ENCODE results near the gene ZNF683. TPM values are rescaled to one million over a fixed set of nuclear protein-coding genes. Genes with fewer than 3 reads are reported as not detected.
A peak's percentile ranks its signal among the peaks of the same experiment; 100 is the strongest.

Gene ZNF683
- polyA plus RNA-seq, 5 donors: 0.10 to 0.27 (median 0.19) TPM; not detected in 1

DNA sequence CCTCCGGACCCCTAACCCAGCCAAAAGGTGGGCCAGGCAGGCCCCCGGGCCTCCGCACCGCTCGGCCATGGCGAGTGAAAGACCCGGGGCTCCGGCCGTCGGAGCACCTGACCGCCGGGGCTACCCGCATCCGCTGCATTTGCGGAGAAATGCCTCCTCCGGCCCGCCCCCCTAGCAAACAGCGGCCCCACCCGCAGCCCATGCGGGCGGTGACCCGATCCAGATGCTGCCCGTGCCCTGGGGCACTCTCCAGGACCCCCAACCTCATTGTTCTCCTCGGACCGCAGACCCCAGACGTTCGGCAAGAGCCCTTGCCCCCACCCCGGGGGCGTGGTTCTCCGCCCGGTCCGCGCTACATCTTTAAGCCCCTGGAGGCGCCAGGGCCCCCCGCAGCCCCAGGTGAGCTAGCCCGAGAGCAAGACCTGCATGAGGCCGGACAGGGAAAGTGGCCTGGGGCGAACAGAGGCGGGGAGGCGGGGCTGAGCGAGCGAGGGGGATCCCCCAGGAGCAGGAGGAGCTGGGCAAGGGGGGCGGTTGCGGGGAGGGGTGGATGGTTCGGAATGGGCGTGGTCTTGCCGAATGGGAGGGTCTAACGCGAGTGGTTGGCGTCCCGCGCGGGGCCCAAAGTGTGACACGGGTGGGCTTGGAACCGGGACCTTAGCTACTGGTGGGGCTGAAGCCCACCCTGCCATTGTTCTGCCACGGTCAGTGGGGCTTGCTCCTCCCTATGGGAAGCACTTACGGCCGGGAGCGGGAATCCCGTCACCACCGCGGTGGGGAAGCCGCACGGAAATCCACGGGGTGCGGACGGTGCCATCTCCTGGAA, 12.4 kb downstream of the ZNF683 start:
- DNase-seq: no peak

DNA sequence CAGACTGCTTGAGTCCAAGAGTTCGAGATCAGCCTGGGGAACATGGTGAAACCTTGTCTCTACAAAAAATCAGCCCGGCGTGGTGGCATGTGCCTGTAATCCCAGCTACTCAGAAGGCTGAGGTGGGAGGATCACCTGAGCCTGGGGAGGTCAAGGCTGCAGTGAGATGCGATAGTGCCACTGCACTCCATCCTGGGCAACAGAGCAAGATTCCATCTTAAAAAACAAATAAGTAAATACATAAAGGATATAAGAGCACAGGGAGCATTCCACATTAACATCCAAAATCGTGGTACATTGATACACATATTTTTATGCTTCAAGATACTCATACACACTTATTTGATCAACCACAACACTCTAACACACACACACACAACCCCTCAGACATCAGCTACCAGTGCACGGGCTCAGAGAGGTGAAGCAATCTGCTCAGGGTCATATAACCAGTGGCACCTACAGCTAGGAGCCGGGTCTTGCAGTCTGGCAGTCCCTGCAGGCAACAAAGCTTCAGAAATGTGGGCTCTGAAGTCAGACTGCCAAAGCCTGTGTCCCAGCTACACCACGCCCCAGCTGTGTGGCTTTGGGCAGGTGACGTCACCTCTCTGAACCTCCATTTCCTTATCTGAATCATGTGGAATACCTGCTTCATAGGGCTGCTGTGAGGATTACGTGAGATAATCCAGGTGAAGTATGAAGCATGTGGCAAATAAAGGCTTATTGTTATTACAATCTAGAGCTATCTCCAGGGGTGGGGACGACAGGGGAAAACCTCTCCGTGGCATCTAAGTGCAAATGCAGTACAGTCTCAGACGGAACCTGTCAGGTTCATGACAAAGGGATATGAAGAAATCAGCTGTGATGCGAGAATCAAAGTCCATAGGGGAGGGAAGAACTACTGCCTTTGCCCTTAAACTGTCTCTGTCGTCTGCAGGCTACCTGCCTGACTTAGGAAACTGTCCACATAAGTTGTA, 13.9 kb downstream of the ZNF683 start:
- no peak for DNase-seq

DNA sequence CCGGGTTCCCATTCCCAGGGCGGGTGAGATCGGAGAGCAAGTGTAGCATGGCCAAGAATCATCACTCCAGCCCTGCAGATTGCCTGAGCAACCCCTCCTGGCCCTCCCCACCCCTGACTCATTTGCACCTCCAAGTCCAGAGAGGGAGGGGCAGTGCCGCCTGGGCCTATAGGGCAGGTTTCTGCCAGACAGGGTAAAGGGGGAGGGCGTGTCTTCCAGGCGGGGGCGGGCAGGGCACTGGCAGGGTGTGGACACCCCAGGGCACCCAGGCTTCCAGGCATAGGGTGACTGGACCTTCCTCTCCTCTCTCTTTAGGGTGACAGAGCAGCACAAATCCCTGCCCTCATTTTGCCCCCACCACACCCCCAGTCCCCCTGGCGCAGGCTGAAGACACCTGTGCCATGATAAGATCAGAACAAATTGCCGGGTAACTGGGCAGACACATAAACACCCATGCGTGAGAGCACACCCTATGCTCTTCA, 15.4 kb downstream of the ZNF683 start:
- no peak for DNase-seq

DNA sequence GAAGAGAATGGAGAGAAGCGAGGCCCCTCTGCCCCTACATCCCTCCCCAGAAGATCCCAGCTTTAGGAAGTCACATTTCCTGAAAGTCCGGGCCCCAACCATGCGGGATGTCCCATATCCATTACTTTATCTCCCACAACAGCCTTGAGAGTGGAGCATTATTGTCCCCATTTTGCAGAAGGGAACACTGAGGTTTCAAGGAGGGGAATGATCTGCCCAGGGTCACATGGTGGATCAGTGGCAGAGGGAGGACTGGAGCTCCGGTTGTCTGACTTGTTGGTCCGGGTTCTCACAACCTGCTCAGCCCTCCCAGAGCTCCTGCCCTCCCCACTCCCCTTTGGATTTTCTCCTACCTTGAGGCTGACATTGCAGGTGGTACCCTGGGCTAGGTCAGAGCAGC, 16.4 kb downstream of the ZNF683 start:
- no peak for DNase-seq

DNA sequence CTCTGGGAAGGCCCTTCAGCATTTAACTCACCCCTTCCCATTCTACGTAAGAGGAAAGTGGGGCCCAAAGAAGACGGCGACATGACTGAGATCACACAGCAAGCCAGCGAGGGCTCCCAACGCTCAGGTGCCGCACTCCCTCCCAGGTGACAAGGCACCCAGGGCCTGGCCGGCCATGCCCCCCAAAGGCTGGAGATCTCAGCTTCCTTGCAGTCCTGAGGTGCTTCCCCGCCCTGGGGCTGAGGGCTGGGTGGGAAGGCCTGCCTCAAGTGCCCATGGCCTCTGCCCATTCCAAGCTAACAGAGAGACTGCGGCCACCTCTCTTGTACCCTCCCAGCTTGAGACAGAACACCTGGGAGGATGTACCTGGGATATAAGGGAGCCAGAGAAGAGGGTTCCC, 17.6 kb downstream of the ZNF683 start:
- no peak for DNase-seq

DNA sequence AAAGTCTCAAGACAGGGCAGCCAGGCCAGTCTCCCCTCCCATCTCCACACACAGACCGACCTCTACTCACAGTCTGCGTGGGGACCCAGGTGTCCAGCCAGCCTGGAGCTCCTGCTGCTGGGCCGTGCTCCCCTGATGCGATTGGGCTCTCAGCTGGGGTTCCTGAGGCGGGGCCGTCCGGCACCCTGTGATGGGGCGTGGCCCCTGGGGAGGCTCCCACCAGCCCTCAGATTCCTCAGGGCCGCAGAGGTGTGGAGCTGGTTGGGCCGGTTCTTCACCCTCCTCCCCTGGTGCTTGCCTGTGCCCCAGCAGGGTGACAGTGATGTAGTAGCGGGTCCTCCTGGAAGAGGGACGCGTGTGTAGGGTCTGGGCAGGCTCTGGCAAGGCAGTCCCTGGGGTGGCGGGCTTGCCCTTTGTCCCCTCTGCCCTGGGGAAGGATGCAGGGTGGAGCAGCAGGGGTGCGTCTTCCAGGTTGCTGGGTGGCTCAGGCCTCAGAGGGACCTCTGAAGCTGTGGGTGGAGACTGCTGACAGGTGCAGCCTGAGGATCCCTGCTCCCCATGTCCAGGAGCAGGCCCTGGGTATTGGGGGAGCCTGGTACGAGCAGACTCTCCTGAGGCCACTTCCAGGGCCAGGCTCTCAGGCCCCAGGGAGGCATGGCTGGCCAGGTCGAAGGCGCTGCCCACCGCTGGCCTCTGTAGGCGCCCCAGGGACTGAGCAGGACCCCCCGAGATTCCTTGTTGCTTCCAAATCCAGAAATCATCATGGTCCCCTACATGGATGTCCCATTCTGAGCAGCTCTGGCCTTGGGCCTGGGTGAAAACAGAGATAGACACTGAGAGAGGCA, 18.4 kb downstream of the ZNF683 start, which contains the start of gene CRYBG2:
TSS of gene CRYBG2 (minus strand) at position 155 of the 845 bp plus-strand sequence. CDS start 7,473 bp downstream, outside the sequence.
- peak; percentile 54 to 58 for DNase-seq

DNA sequence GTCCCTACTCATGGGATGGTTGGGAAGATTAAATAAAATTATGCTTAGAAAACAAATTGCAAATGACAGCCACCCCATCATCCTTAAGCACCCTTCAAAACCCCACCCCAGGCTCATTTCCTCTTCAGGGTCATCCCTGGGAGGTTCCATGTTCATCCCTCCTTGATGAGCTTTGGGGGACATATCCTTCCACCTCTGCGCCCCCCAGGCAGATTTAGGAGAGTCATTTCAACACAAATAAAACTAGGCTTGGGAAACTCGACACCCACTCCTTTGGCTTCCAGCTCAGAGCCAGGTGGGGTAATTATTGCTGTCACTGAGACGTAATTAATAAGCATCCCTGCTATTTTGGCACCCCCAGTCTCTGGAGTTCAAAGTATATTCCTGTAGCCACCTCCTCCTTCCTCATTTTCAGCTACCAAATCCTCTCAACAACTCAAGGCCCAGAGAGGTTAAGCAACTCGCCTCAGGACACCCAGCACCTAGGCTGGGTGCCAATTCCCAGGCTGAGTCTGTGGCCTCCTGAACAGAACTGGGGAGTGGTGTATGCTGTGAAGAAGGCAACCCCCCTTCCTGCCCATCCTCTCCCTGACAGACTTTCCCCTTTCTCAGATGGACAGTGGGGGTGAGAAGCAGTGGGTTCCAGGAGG, 19.2 kb downstream of the ZNF683 start:
- DNase-seq: no peak

DNA sequence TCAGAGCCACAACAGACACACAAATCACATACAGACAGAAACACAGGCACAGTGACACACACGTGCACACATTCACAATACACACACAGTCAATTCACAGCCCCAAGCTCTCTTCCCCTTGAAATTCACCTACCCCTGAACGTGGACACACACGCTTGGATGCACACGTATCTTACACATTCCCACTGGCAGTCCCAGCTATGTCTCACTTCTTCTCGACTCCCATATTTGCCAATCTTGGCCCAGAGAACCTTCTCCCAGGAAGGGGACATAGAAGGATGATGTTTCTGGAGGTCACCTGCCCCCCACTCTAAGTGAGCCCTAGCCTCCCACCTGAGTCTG, 20.2 kb downstream of the ZNF683 start:
- no peak for DNase-seq

DNA sequence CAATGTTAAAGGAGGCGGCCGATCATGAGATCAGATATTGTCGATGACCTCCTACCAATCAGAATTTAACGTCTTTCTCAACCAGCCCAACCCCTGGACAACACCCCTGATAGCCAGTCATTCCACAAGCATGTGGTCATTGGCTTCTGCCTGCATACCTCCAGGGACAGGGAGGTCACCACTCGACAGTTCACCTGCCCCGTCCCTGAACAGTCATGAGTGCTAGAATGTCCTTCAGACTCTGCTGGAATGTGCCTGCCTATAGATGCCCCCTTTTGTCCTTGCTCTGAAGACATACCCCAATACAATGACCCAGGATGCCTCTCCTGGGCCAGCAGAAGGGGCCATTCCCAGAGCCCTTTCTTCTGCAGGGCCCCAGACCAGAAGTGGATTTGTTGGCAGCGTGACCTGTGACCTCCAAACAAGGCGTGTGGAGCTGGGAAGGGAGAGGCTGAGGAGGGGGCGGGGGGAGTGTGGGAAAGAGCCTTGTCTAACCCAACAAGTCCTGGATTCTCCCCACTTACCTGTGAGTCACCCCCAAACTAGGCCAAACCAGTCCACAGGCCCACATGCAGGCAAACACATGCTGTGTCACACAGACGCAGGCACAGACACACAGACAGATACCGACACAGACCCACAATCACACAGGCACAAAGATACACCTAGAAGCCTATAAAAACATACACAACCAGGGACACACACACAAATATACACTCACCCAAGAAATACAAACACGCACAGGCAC, 20.8 kb downstream of the ZNF683 start:
- no peak for DNase-seq

DNA sequence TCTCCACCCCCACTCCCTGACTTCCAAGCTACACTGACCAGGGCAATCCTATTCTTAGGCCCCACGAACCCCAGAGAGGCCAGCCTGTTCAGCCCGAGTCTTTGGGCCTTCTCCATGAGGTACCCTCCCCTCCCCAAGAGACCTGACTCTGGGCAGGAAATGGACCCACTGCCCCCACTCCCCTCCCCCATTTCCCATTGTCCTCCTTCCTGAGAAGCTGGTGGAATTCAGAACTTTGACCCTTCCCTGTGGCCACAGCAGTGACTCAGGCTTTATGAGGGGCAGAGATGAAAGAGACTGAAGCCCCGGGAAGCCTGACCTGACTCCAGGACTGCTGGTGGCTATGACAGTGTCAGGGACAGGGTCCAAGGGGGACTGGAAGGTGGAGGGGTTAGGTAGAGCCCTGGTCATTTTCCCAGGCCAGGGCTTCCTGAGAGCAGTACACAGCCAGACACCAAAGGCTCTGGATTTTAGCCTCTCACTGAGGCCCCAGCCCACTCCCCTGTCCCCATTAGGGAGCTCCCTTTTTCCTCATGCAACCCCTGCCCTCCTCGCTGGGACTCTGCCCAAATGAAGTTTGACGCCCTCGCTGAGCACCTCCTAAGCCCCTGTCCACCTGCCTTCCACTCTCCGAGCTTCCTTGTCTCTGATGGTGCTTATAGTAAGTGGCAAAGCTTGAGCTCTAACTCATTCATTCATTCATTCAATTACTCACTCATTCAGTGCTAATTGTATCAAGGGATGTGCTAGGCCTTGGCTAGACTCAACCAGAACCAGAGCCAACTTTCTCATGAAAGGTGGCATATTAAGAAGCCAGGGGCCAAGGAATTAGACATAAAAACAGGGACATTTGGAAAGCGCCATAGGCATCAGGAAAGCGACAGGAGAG, 21.6 kb downstream of the ZNF683 start:
- DNase-seq: no peak

DNA sequence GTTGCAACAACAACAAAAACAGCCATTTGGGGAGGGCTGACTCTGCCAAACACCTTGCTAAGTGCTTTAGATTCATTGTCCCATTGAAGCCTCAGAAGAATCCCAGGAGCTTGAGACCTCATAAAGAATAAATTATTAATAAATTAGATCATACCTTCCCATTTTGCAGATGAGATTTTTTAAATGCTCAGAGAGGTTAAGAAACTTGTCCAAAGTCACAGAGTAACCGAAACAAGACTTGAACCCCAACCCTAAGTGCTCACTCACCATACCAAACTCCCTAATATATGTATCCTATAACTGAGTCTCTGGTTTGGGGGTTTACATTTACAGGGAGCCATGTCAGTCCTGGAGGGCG, 22.2 kb downstream of the ZNF683 start:
- DNase-seq: no peak

DNA sequence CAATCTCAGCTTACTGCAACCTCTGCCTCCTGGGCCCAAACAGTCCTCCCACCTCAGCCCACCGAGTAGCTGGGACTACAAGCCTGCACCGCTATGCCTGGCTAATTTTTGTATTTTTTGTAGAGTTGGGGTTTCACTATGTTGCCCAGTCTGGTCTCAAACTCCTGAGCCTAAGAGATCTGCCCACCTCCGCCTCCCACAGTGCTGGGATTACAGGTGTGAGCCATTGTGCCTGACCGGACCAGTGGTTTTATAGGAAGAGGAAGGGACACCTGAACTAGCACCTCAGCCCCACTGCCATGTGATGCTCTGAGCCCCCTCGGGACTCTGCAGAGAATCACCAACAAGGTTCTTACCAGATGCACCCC, 22.7 kb downstream of the ZNF683 start:
- no peak for DNase-seq

DNA sequence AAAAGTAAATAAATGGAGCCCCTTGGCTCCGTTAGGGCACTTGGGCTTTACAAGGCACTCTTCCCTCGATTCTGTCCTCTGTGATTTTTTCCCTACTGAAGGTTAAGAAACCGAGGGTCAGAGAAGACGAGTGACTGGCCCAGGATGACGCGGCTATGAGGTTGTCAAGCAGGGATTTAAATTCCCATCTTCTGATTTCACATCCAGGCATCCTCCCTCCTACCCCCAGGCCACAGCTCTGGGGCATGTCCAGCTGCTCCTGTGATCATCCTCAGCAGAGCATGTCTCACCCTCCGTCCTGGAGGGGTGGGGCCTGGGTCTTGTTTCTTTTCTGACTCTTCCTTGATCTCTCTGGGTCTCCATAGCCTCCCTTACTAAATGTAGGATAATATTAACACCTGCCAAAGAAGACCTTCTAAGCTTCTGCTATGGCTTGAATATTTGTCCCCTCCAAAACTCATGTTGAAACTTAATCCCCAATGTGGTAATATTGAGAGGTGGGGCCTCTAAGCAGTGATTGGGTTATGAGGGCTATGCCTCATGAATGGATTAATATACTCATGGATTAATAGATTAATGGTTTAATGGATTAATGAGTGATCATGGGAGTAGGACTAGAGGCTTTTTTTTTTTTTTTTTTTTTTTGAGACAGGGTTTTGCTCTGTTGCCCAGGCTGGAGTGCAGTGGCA, 23.2 kb downstream of the ZNF683 start:
- DNase-seq: no peak

DNA sequence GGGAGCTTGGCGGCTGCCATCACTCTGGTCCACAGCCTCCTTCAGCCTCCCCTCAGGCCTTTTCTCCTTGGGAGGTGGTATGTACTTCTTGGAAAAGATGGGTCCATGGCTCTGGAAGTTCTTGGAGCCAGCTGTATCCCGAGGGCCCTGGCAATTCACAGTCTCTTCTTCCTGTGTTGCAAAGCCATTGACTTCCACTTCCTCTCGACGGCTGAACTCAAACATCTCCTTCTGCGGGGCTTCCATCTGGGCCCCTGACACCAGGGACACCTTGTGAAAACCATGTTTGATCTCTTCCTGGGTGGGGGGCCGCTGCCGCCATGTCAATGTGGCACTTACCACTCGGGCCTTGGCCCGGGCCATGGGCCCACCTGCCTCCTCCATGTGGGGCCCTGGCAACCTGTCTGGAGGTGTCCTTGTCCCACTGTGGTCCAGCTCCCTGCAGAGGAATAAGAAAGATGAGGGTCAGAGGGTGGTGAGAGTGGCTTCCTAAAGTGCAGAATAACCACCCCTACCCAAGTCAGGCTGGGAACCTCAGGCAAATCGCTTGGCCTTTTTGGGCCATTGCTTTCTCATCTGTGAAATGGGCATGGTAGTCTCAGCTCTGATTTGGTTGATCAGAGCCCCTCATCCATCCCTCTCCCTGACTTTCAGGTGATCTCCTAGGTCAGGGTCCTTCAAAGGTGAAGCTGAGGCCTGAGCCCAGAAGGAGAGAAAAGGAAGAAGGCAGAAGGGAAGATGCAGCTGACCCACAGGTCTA, 26.1 kb downstream of the ZNF683 start:
- DNase-seq: no peak

DNA sequence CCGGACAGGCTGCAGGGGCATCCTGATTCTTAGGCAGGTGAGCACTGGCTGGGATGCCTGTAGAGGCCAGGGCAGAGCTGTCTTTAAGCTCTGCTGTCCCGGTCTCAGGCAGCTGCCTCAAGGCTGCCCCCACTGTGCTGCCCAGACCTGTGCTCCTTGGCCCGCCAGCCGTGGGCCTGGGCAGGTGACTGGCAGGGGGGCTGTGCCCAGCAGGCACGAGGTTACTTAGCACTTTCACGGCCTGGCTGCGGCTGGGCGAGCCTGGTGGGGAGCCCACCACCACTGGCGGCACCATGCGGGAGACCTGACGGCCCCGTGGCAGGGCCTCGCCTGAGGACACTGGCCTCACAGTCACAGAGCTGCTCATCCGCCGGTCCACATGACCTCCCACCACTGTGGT, 26.8 kb downstream of the ZNF683 start:
- no peak for DNase-seq

DNA sequence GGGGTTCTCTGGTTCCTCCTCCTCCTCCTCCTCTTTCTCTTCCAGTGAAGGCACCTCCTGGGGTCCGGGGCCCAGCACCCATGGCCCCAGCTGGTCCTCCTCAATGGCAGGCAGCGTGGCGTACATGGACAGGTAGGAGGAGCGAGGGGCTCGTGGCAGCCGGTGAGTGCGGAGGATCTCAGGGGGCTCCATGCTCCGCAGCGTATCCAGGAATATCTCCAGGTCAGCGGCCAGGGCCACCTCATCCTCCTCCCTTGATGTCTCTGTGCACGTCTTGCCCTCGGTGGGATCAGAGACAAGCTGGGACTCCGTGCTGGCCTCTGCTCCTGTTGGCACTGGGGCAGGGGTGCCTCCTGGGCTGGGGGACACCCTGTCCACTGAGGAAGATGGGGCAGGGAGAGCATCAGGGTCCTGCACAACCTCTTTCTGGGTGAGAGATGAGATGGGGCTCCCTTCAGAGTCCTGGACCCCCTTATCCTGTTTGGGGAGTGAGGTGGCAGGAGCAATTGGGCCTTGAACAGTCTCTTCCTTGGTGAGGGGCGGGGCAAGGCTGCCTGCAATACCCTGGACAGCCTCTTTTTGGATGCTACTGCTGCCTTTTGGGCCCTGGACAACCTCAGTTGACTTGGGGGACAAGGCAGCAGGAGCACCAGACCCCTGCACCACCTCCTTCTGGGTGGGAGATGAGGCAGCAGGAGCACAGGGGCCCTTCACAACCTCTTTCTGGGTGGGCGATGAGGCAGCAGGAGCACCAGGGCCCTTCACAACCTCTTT, 28.2 kb downstream of the ZNF683 start:
- DNase-seq: no peak

DNA sequence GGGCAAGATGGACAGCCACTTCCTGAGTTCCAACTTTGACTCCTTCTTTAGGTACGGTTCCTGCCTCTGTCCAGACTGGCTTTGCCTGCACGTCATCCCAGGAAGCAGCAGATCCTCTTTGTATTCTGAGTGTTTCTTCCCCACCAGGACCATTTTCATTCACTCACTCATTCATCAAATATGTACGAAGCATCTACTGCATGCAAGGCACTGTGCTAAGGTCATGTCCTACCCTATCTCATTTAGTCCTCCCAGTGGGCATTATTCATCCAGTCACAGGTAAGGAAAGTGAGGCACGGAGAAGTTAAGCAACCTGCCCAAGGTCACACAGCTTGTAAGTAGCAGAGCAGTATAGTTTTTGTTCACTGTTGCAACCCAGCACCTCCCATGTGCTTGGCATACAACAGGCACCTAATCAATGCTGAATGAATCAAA, 32.5 kb downstream of the ZNF683 start:
- no peak for DNase-seq

Data from right lung (tissue), 5 donors.